Transverse colon (tissue), 4 donors: Measurements from ENCODE around the gene GPR176. TPM values are rescaled to one million over a fixed set of nuclear protein-coding genes. Genes with fewer than 3 reads are reported as not detected.
A peak's percentile ranks its signal among the peaks of the same experiment; 100 is the strongest.

Experiments used
- DNase-seq: peaks from one replicate; pipeline ENCODE4 v3.0.0-alpha.2; 2019
- H3K27ac ChIP-seq, 4 donors: fragments of 200-600 bp; sonication (generic); 2 replicates each; pipeline ENCODE4 v1.5.1; 2016 to 2018; ENCODE audit warnings: inconsistent platforms in 4 of 4
- H3K27me3 ChIP-seq: fragments of 200-600 bp; sonication (generic); 2 replicates; pipeline ENCODE4 v1.5.1; 2017; ENCODE audit warnings: inconsistent platforms
- H3K36me3 ChIP-seq, 4 donors: fragments of 200-600 bp; sonication (generic); 2 replicates each; pipeline ENCODE4 v1.5.1; 2017 to 2019; ENCODE audit warnings: inconsistent platforms in 4 of 4
- H3K4me1 ChIP-seq, 4 donors: fragments of 200-600 bp; sonication (generic); 2 replicates each; pipeline ENCODE4 v1.5.1; 2017 to 2020; ENCODE audit warnings: inconsistent platforms in 4 of 4
- H3K4me3 ChIP-seq, 4 donors: fragments of 200-600 bp; sonication (generic); 1 replicate in 1 of 4; 2 replicates in 3 of 4; pipeline versions ENCODE4 v1.5.1 to v1.6.1; 2017 to 2019; ENCODE audit warnings: inconsistent platforms in 4 of 4
- H3K9me3 ChIP-seq, 2 donors: fragments of 200-600 bp; sonication (generic); 2 replicates each; pipeline ENCODE4 v1.5.1; 2017 to 2019; ENCODE audit warnings: inconsistent platforms in 2 of 2
- EP300 ChIP-seq: sonication (generic); formaldehyde crosslinking; IDR thresholded peaks from one replicate; pipeline ENCODE4 v1.6.1; 2017; ENCODE audit warnings: antibody characterized with exemption, low read depth
- POLR2A ChIP-seq: fragments of 450-650 bp; IDR thresholded peaks from one replicate; pipeline ENCODE4 v1.6.1; 2016; ENCODE audit warnings: antibody characterized with exemption, mild to moderate bottlenecking, moderate library complexity
- POLR2AphosphoS5 ChIP-seq, 3 donors: sonication (generic); formaldehyde crosslinking; IDR thresholded peaks; one replicate each; pipeline ENCODE4 v1.6.1; 2016; ENCODE audit warnings: antibody characterized with exemption in 3 of 3
- WGBS, 2 donors: methylation state at CpG; one replicate each; pipeline ENCODE4 v1.1.5; 2018; ENCODE audit warnings: low coverage in 1 of 2; 5-methylcytosine and 5-hydroxymethylcytosine counted together
- in situ Hi-C, 4 donors: fragments of 200-750 bp; cut with MboI; loops; one replicate each; pipeline versions ENCODE4 v1.15.0 to v1.15.1; 2017; ENCODE audit warnings: low sequenced_read_pairs in 3 of 4, low pct_ligation_motif_present in 1 of 4, low pct_unique_long_range_greater_than_20kb in 1 of 4
- intact Hi-C: fragments of 100-400 bp; cut with DNase I; formaldehyde crosslinking; loops from one replicate; pipeline ENCODE4 v1.15.1; 2023; ENCODE audit warnings: low total_unique reads
- total RNA-seq, 4 donors: library from RNA; depleted of rRNA; stranded (reverse); fragments of >200 nt; gene quantifications; one replicate each; pipeline ENCODE4 v1.1.0, GENCODE V29; 2016
- TF ChIP-seq, protein P1 (sequence below), 5 experiments: fragments of 200-600 bp in 3 of 5; fragments of 450-650 bp in 2 of 5; sonication (generic) in 3 of 5; IDR thresholded peaks; 1 replicate in 2 of 5; 2 replicates in 3 of 5; pipeline ENCODE4 v1.5.1; 2016 to 2017; ENCODE audit warnings: antibody characterized with exemption in 5 of 5, inconsistent platforms in 3 of 5, mild to moderate bottlenecking in 2 of 5, moderate library complexity in 1 of 5

Gene GPR176
- total RNA-seq, 4 donors from 2014 or later: 1.6 to 10.9 (median 2.5) TPM; not detected in 1

DNA sequence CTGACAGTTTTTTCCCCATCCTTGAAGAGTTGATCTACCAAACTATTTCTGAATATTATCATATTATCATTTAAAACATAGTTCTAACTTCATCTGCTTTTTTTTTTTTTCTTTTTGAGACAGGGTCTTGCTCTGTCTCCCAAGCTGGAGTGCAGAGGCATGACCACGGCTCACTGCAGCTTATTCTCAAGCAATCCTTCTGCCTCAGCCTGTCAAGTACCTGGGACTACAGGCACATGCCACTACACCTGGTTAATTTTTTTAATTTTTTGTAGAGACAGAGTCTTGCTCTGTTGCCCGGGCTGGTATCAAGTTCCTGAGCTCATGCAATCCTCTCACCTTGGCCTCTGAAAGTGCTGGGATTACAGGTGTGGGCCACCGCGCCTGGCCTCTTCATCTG, 15.2 kb upstream of the GPR176 start:
- H3K27me3 ChIP-seq: no peaks in the 10 kb centered on the region
- H3K4me1 ChIP-seq: peaks cover 0 to 39% (median 18%) of the 10 kb centered on the region in 4 donors
- no peak overlapping the region for H3K4me3 ChIP-seq

GRCh38 chr15:39934397-39935071, 14.5 kb upstream of the GPR176 start:
- TF ChIP-seq, protein P1, sequence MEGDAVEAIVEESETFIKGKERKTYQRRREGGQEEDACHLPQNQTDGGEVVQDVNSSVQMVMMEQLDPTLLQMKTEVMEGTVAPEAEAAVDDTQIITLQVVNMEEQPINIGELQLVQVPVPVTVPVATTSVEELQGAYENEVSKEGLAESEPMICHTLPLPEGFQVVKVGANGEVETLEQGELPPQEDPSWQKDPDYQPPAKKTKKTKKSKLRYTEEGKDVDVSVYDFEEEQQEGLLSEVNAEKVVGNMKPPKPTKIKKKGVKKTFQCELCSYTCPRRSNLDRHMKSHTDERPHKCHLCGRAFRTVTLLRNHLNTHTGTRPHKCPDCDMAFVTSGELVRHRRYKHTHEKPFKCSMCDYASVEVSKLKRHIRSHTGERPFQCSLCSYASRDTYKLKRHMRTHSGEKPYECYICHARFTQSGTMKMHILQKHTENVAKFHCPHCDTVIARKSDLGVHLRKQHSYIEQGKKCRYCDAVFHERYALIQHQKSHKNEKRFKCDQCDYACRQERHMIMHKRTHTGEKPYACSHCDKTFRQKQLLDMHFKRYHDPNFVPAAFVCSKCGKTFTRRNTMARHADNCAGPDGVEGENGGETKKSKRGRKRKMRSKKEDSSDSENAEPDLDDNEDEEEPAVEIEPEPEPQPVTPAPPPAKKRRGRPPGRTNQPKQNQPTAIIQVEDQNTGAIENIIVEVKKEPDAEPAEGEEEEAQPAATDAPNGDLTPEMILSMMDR (IDR thresholded peaks at IDR 0.05): no peak
- TF ChIP-seq POLR2A: no peak
- no peak for TF ChIP-seq EP300
- TF ChIP-seq POLR2AphosphoS5 (IDR thresholded peaks at IDR 0.05): no peak
- Histone ChIP-seq H3K4me1 (peaks cover 0 to 39% (median 18%) of the 10 kb centered on the region in 4 donors), H3K27me3 (no peaks in the 10 kb centered on the region), H3K4me3 (peak overlapping the region; percentile 52 to 86 (median 68)), H3K9me3 (no peaks in the 10 kb centered on the region), H3K36me3 (no peaks in the 10 kb centered on the region), H3K27ac (peak overlapping the region; percentile 82 to 91 (median 87))
- DNase-seq: no peak
- 15 to 19% methylated on average over 10 to 13 of the region's 13 CpGs for WGBS, 2 donors
- in situ Hi-C loops (no loop called here), intact Hi-C loops (no loop called here)

More for the DNA sequence above, 15.2 kb upstream of the GPR176 start:
- Histone ChIP-seq H3K9me3 (no peaks in the 10 kb centered on the region), H3K36me3 (no peaks in the 10 kb centered on the region), H3K27ac (no peak overlapping the region)
- DNase-seq: no peak
- intact Hi-C loops: no loop called here
- WGBS, 2 donors: 96% methylated on average over 4 of the region's 4 CpGs
- TF ChIP-seq EP300 (no peak), POLR2AphosphoS5 (IDR thresholded peaks at IDR 0.05) (no peak), POLR2A (no peak)
- in situ Hi-C loops: no loop called here

GRCh38 chr15:39931615-39932014, 11.5 kb upstream of the GPR176 start:
- Histone ChIP-seq H3K9me3 (no peaks in the 10 kb centered on the region), H3K4me3 (no peak overlapping the region), H3K4me1 (peaks cover 0 to 24% (median 15%) of the 10 kb centered on the region in 4 donors), H3K27ac (no peak overlapping the region), H3K36me3 (no peaks in the 10 kb centered on the region), H3K27me3 (no peaks in the 10 kb centered on the region)
- in situ Hi-C loops (no loop called here), intact Hi-C loops (no loop called here)
- WGBS, 2 donors: 62 to 77% methylated on average over 3 of the region's 3 CpGs
- TF ChIP-seq POLR2AphosphoS5 (IDR thresholded peaks at IDR 0.05) (no peak), POLR2A (no peak), EP300 (no peak)
- TF ChIP-seq, protein P1 (IDR thresholded peaks at IDR 0.05): no peak
- DNase-seq: no peak

GRCh38 chr15:39926526-39926925, 6.5 kb upstream of the GPR176 start:
- TF ChIP-seq POLR2A: no peak
- TF ChIP-seq EP300: no peak
- no peak for TF ChIP-seq POLR2AphosphoS5 (IDR thresholded peaks at IDR 0.05)
- TF ChIP-seq, protein P1 (IDR thresholded peaks at IDR 0.05): no peak
- 92 to 93% methylated on average over 2 to 5 of the region's 5 CpGs for WGBS, 2 donors
- no peaks in the 10 kb centered on the region for H3K36me3 ChIP-seq
- H3K27me3 ChIP-seq: no peaks in the 10 kb centered on the region
- intact Hi-C loops: no loop called here
- H3K9me3 ChIP-seq: no peaks in the 10 kb centered on the region
- in situ Hi-C loops: no loop called here
- H3K27ac ChIP-seq: no peak overlapping the region
- no peaks in the 10 kb centered on the region for H3K4me1 ChIP-seq
- DNase-seq: no peak
- H3K4me3 ChIP-seq: no peak overlapping the region
